IPS DF 6.9 (cell line): ENCODE measurements around the gene ANKRD11.

Source experiments
- DNase-seq: peaks from one replicate; pipeline ENCODE4 v3.0.0-alpha.2; 2013; ENCODE audit warnings: low read depth, low spot score
- H3K27ac ChIP-seq: one replicate; pipeline ENCODE4 v1.5.1; 2013; ENCODE audit warnings: low read length, control low read depth
- H3K27me3 ChIP-seq: 2 replicates; pipeline ENCODE4 v1.6.1; 2013; ENCODE audit warnings: mild to moderate bottlenecking, low read length; ENCODE audit not compliant: control insufficient read depth, insufficient read depth
- H3K36me3 ChIP-seq: 2 replicates; pipeline ENCODE4 v1.6.1; 2013; ENCODE audit warnings: low read length; ENCODE audit not compliant: control insufficient read depth, insufficient read depth
- H3K4me1 ChIP-seq: 2 replicates; pipeline ENCODE4 v1.6.1; 2013; ENCODE audit warnings: low read length; ENCODE audit not compliant: control insufficient read depth, insufficient read depth
- H3K4me3 ChIP-seq: 2 replicates; pipeline ENCODE4 v1.5.1; 2013; ENCODE audit warnings: mild to moderate bottlenecking, low read length
- H3K9me3 ChIP-seq: 2 replicates; pipeline ENCODE4 v1.6.1; 2013; ENCODE audit warnings: low read length, inconsistent platforms; ENCODE audit not compliant: control insufficient read depth, insufficient read depth
- WGBS: extraction: QIAGEN DNeasy Blood & Tissue Kit; methylation state at CpG from one replicate; pipeline ENCODE4 v1.1.7; 2013; ENCODE audit warnings: mixed read lengths, missing lambda C conversion rate; ENCODE audit not compliant: insufficient read length, insufficient coverage; 5-methylcytosine and 5-hydroxymethylcytosine counted together

Gene ANKRD11

DNA sequence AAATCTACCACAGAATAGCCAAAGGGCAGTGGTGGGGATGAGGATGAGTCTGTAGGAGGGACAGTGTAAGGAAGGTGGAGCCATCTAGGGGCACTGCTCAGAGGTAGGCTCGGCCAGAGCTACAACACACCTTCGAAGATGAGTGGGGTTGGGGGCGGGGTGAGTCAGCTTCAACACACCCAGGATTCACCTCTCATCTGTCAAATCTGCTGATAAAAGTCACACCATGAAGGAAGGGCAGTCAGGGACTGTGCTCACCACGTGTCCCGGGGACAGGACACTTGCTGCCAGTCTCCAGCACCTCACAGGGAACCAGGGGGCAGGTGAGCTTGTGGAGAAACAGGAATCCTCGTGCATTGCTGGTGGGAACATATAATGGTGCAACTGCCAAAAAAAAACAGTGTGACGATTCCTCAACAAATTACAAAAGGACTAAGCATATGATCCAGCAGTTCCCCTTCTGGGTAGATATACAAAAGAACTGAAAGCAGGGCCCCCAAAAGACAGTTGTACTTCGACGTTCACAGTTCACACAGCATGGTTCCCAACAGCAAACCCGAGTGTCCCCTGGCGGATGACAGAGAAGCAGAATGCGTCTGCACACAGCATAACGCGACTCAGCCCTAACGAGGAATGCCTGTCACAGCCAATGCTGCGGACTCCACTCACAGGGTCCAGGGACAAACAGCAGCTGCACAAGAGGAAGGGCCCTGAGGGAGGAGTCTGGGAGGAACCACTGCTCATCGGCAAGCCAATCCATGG lies 133.1 kb downstream of the ANKRD11 start:
- no CpG with 5 or more reads among the region's 17 CpGs for WGBS
- Histone ChIP-seq H3K4me3 (no peak overlapping the region), H3K36me3 (no peaks in the 10 kb centered on the region), H3K9me3 (no peaks in the 10 kb centered on the region), H3K4me1 (peaks cover 10% of the 10 kb centered on the region), H3K27me3 (no peaks in the 10 kb centered on the region), H3K27ac (no peak overlapping the region)
- no peak for DNase-seq

DNA sequence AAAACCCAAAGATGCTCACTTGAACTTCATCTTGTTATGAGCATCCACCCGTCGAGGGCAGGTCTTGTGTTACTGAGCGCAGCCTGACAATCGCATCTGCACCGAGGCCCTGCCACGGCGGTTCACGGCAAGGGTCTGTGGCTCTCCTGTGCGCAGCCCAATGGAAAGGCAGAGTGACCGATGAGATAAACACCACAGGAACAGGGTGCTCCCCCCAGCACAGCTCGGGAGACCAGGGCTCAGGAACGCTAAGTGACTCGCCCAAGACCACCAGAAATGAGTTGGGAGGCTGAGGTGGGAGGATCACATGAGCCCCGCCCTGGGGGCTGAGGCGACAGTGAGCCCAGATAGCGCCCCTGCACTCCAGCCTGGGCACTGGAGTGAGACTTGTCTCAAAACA lies 134.7 kb downstream of the ANKRD11 start:
- DNase-seq, result no peak
- Histone ChIP-seq H3K36me3 (no peaks in the 10 kb centered on the region), H3K27me3 (no peaks in the 10 kb centered on the region), H3K4me1 (peaks cover 8% of the 10 kb centered on the region), H3K27ac (no peak overlapping the region), H3K4me3 (no peak overlapping the region), H3K9me3 (no peaks in the 10 kb centered on the region)
- no CpG with 5 or more reads among the region's 16 CpGs for WGBS

DNA sequence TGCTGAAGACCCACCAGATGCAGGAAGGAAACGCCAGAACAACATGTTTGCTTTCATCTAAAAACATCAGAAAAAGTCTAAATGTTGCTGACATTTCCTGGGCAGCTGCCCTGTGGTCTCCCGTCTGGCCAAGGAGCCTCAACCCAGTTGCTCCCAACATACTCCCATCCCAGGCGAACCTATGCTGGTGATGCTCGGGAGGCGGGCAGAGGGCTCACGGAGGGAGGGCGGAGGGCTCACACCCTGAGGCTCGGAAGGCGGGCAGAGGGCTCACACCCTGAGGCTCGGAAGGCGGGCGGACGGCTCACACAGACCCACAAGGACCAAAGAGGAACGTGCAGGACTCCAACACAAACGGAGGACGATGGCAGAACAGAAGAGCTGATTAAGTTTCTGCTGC lies 135.4 kb downstream of the ANKRD11 start:
- WGBS, result no CpG with 5 or more reads among the region's 16 CpGs
- Histone ChIP-seq H3K27ac (no peak overlapping the region), H3K27me3 (no peaks in the 10 kb centered on the region), H3K36me3 (no peaks in the 10 kb centered on the region), H3K4me3 (no peak overlapping the region), H3K9me3 (no peaks in the 10 kb centered on the region), H3K4me1 (peaks cover 9% of the 10 kb centered on the region)
- no peak for DNase-seq

DNA sequence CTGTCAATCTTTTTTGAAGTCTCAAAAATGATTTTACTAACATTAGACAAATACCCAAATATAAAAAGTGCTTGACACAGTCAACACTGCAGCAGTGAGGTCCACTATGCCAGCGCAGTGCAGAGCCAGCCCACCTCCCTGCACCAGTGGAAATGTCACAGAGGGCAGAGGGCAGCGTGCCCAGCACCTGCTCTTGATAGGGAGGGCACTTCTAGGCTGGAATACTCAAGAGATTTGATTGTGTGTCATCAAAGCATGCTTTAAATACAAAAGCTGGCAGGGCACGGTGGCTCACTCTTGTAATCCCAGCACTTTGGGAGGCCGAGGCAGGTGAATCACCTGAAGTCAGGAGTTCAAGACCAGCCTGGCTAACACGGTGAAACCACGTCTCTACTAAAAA lies 136.0 kb downstream of the ANKRD11 start:
- WGBS, result no CpG with 5 or more reads among the region's 6 CpGs
- Histone ChIP-seq H3K9me3 (no peaks in the 10 kb centered on the region), H3K27ac (no peak overlapping the region), H3K4me3 (no peak overlapping the region), H3K4me1 (peaks cover 9% of the 10 kb centered on the region), H3K36me3 (no peaks in the 10 kb centered on the region), H3K27me3 (no peaks in the 10 kb centered on the region)
- DNase-seq, result no peak

DNA sequence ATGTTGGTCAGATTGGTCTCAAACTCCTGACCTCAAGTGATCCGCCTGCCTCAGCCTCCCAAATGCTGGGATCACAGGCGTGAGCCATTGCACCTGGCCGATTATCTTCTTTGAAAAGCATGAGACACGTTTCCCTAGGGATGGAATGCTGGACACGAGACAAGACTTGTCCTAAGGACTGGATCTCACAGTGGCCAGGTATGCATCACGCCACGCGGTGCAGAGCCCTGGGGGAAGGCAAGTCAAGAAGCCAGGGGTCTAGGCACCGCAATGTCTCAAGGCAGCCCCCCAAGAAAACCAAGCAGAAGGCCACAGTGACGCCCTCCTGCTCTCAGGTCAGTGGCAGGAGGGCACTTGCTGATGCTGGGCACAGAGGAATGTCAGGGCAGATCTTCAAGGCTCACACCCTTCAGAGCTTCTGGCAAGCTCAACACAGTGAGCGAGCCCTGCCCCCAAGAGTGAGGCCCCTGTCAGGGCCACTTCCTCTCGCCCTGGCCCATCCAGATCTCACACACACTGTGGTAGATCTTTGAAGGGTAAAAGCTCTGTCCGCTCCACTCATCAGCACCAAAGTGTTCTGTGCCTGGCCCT lies 138.2 kb downstream of the ANKRD11 start:
- Histone ChIP-seq H3K36me3 (no peaks in the 10 kb centered on the region), H3K9me3 (no peaks in the 10 kb centered on the region), H3K27ac (no peak overlapping the region), H3K4me1 (peaks cover 6% of the 10 kb centered on the region; the same call in 1 of the 2 replicates), H3K4me3 (no peak overlapping the region), H3K27me3 (no peaks in the 10 kb centered on the region)
- no CpG with 5 or more reads among the region's 13 CpGs for WGBS
- DNase-seq, result no peak

DNA sequence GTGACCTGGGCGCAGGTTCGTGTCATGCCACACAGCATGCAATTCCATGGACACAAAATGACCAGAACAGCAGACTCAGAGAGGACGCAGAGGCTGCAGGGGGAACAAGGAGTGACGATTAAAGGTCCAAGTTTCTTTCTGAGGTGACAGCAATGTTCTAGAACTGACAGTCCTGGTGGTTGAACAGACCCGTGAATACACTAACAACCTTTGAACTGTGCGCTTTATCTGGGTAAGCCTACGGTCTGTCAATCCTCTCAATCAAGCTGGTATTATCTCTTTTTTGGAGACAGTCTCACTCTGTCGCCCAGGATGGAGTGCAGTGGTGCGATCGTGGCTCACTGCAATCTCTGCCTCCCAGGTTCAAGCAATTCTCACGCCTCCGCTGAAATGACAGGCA lies 138.7 kb downstream of the ANKRD11 start:
- Histone ChIP-seq H3K9me3 (no peaks in the 10 kb centered on the region), H3K36me3 (no peaks in the 10 kb centered on the region), H3K4me1 (peaks cover 7% of the 10 kb centered on the region), H3K27me3 (no peaks in the 10 kb centered on the region), H3K27ac (no peak overlapping the region), H3K4me3 (no peak overlapping the region)
- DNase-seq, result no peak
- WGBS, result no CpG with 5 or more reads among the region's 12 CpGs

DNA sequence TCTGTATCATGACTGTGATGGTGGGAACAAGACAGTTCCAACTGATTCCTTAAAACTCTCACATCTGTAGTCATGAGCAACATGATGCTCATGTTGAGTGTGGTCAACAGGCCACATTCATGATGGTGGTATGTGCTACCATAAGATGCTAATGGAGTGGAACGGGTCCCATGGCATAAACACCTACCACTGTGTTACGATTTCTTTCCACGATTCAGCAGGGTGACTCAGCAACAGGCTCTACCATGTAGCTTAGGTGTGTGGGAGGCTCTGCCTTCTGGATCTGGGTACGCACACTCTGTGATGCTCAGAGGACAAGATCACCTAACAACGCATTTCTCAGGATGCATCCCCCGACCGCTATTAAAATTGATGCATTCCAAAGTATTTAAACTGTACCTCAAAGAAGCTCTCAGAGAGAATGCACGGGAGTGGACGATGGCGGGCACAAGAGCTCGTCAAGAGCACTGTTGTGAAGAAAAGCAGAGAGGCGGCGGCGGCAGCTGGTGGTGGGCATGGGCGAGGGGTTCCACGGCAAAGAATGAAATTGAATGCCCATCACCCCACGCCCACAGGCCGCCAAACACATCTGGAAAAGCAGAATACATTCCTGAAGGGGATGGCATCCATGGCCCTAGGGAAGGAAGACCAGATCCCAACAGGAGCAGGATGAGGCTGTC lies 139.5 kb downstream of the ANKRD11 start:
- Histone ChIP-seq H3K4me3 (no peak overlapping the region), H3K36me3 (no peaks in the 10 kb centered on the region), H3K9me3 (no peaks in the 10 kb centered on the region), H3K4me1 (peaks cover 8% of the 10 kb centered on the region), H3K27me3 (no peaks in the 10 kb centered on the region), H3K27ac (no peak overlapping the region)
- no CpG with 5 or more reads among the region's 18 CpGs for whole genome bisulfite sequencing
- no peak for DNase-seq

DNA sequence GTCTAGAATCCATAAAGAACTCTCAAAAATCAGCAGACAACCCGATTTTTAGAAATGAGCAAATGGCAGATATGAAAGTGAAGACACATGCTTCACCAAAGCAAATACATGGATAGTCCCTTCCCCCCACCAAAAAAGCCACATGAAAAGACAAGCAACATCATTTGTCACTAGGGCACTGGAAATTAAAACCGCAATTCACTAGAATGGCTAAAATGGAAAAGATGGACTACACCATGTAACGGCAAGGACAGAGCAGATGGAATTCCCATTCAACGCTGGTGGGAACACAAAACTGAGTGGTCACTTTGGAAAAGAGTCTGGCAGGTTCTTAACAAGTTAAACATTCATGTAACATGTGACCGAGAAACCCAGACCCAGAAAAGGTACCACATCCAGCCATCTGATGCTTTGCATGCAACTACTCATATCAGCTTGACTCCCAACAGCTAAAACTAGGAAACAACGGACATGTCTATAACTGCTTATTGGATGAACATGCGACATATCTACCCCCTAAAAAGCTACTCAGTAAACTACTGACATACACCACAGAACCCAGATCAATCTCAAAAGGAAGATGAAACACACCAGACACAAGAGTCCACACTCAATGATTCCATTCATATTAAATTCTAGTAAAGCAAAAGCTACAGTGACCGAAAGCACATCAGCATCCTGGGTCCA lies 140.3 kb downstream of the ANKRD11 start:
- no peaks in the 10 kb centered on the region for H3K27me3 ChIP-seq
- WGBS, result no CpG with 5 or more reads among the region's 8 CpGs
- no peak overlapping the region for H3K27ac ChIP-seq
- no peak for DNase-seq
- no peaks in the 10 kb centered on the region for H3K36me3 ChIP-seq
- H3K9me3 ChIP-seq, result no peaks in the 10 kb centered on the region
- H3K4me1 ChIP-seq, result peaks cover 10% of the 10 kb centered on the region
- H3K4me3 ChIP-seq, result no peak overlapping the region

DNA sequence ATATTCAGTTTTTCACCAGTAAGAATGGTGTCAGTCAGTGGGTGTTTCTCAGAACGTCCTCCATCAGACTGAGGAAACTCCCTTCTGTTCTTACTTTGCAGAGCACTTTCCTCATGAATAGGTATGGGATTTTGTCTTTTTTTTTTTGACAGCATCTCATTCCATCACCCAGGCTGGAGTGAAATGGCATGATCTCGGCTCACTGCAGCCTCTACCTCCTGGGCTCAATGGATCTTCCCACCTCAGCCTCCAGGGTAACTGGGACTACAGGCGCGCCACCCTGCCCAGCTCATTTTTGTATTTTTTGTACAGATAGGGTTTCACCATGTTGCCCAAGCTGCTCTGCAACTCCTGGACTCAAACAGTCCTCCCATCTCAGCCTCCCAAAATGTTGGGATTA lies 142.6 kb downstream of the ANKRD11 start:
- Histone ChIP-seq H3K36me3 (no peaks in the 10 kb centered on the region), H3K4me1 (peaks cover 10% of the 10 kb centered on the region), H3K27me3 (no peaks in the 10 kb centered on the region), H3K27ac (no peak overlapping the region), H3K9me3 (no peaks in the 10 kb centered on the region), H3K4me3 (no peak overlapping the region)
- DNase-seq, result no peak
- WGBS, result no CpG with 5 or more reads among the region's 4 CpGs

DNA sequence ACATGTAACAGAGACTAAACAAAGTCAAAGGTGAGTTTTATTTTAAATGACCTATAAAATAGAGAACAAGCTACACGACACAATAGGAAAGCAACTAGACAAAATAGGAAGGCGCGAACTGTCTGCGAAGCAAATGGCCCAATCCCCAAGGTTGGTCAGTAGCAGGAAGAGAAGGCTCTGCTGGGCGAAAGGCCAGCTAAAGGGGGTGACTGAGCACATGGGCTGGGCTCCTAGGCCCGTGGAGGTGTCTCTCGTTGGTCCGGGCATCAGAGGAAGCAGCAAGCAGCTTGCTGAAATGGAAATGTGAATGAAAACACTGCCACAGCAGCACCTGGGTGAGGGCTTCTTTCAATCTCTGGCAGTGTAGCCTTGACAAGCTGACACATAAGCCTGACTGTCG lies 143.5 kb downstream of the ANKRD11 start:
- H3K4me3 ChIP-seq, result no peak overlapping the region
- WGBS, result no CpG with 5 or more reads among the region's 9 CpGs
- H3K27me3 ChIP-seq, result no peaks in the 10 kb centered on the region
- peaks cover 7% of the 10 kb centered on the region for H3K4me1 ChIP-seq
- H3K27ac ChIP-seq, result no peak overlapping the region
- DNase-seq, result no peak
- no peaks in the 10 kb centered on the region for H3K36me3 ChIP-seq
- H3K9me3 ChIP-seq, result no peaks in the 10 kb centered on the region
